Activated T-cell treated with anti-CD3 and anti-CD28 coated beads, Interleukin-2, amount 50 U/mL, for 4 hours (primary cell): Measurements from ENCODE around the gene NCKAP1. TPM values are rescaled to one million over a fixed set of nuclear protein-coding genes. Genes with fewer than 3 reads are reported as not detected.
"Not testable (repeated sequence)": the region's sequence is repeated elsewhere in the genome, so short reads cannot be mapped to it uniquely, and the experiment has no call there.

Experiments
- ATAC-seq, 2 donors: fragments of 200-7000 bp; cut with Tn5 transposase; one replicate each; pipeline ENCODE4 v1.10.0; 2021
- DNase-seq: peaks from one replicate; pipeline ENCODE4 v3.0.0-alpha.2; 2020
- H3K27me3 Mint-ChIP-seq: one replicate; pipeline ENCODE4 v1.8.0; 2021; ENCODE audit warnings: low read depth, mixed read lengths
- H3K36me3 Mint-ChIP-seq: one replicate; pipeline ENCODE4 v1.8.0; 2022; ENCODE audit warnings: mixed read lengths; ENCODE audit not compliant: insufficient read depth
- H3K4me1 Mint-ChIP-seq: one replicate; pipeline ENCODE4 v1.8.0; 2021; ENCODE audit warnings: low read depth, mixed read lengths
- H3K4me3 Mint-ChIP-seq: one replicate; pipeline ENCODE4 v1.8.0; 2021; ENCODE audit warnings: mild to moderate bottlenecking, moderate library complexity, mixed read lengths
- H3K9me3 Mint-ChIP-seq: one replicate; pipeline ENCODE4 v1.8.0; 2021; ENCODE audit warnings: mixed read lengths
- total RNA-seq, 3 donors: library from RNA; stranded (reverse); gene quantifications; one replicate each; pipeline ENCODE4 v1.2.1, GENCODE V29; 2021

NCKAP1 gene
- total RNA-seq, 3 donors from 2014 or later, result 8.2 to 13.0 (median 8.3) TPM

DNA sequence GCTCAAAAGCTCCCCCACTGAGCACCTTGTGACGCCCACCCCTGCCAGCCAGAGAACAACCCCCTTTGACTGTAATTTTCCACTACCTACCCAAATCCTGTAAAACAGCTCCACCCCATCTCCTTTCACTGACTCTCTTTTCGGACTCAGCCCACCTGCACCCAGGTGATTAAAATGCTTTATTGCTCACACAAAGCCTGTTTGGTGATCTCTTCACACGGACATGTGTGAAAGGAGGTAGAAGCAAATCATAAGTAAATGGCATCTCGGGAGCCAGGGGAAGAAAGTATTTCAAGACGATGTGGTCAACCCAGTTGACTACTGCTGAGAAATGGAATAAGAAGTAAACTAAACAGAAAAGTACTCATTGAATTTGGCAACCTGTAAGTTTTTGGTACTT, 11.2 kb upstream of the NCKAP1 start:
- DNase-seq, result no peak
- Mint-ChIP-seq H3K4me3 (no peak overlapping the region), H3K4me1 (no peaks in the 10 kb centered on the region), H3K9me3 (no peaks in the 10 kb centered on the region), H3K27me3 (peaks cover 31% of the 10 kb centered on the region), H3K36me3 (no peaks in the 10 kb centered on the region)
- ATAC-seq, result no peak

GRCh38 chr2:183047486-183048125, 9.3 kb upstream of the NCKAP1 start:
- peaks cover 37% of the 10 kb centered on the region for H3K27me3 Mint-ChIP-seq
- not testable (repeated sequence) for H3K4me1 Mint-ChIP-seq, DNase-seq, H3K9me3 Mint-ChIP-seq, H3K36me3 Mint-ChIP-seq, ATAC-seq, H3K4me3 Mint-ChIP-seq

- not testable (repeated sequence) for DNase-seq, H3K4me1 Mint-ChIP-seq, ATAC-seq, H3K36me3 Mint-ChIP-seq, H3K9me3 Mint-ChIP-seq, H3K4me3 Mint-ChIP-seq
- peaks cover 56% of the 10 kb centered on the region for H3K27me3 Mint-ChIP-seq
These were observed 5.3 kb upstream of the NCKAP1 start for GRCh38 chr2:183043580-183043979.

DNA sequence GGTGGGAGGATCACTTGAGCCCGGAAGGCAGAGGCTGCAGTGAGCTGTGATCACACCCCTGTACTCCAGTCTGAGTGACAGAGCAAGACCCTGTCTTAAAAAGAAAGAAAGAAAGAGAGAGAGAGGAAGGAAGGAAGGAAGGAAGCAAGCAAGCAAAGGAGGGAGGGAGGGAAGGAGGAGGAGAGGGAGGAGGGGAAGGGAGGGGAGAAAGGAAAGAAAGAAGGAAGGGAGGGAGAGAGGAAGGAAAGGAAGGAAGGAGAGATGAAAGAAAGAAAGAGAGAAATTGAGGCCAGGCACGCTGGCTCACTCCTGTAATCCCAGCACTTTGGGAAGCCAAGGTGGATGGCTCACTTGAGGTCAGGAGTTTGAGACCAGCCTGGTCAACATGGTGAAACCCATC, 2.3 kb upstream of the NCKAP1 start:
- H3K9me3 Mint-ChIP-seq, result no peaks in the 10 kb centered on the region
- no peaks in the 10 kb centered on the region for H3K36me3 Mint-ChIP-seq
- peaks cover 50% of the 10 kb centered on the region for H3K27me3 Mint-ChIP-seq
- no peak overlapping the region for H3K4me3 Mint-ChIP-seq
- H3K4me1 Mint-ChIP-seq, result peaks cover 25% of the 10 kb centered on the region
- DNase-seq (no peak), ATAC-seq (no peak)

DNA sequence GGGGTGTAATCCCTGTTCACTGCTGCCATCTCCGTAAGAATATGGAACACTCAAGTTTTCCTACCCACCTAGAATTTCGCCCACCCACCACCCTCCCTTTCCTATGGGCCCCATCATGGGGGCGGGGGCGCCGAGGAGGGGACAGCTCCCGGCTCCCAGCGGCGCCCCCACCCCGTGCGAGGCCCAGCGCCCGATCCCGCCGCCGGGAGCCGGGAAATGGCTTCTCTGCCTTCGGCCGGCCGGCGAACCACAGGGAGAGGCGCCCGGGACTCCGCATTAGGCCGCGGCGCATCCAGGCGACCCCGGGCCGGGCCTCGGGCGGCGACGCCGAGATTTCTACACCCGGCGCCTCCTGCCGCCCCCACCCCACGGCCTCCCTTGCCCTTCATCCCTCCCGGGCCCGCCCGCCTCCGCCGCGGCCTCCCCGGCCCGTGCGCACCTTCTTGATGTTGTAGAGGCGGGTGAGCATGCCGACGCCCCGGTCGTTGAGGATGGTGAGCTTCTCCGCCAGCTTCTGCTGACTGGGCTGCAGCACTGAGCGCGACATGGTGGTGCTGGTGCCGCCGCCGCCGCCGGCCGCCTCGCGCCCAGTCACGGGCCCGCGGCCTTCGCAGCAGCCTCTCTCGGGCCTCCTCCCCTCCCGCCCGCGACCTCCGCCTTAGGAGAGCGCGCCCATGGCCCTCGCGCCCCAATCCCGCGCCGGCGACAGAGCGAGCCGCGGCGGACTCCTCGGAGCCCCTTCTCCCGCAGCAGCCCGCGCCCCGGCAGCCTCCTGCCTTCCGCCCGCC, 510 bp downstream of the NCKAP1 start:
- H3K27me3 Mint-ChIP-seq, result peaks cover 46% of the 10 kb centered on the region
- no peaks in the 10 kb centered on the region for H3K36me3 Mint-ChIP-seq
- H3K4me3 Mint-ChIP-seq, result peak overlapping the region; percentile 83
- peaks cover 29% of the 10 kb centered on the region for H3K4me1 Mint-ChIP-seq
- H3K9me3 Mint-ChIP-seq, result no peaks in the 10 kb centered on the region
- DNase-seq, result peak; percentile 27
- ATAC-seq, result peak; percentile 66 to 73

- no peaks in the 10 kb centered on the region for H3K36me3 Mint-ChIP-seq
- peaks cover 29% of the 10 kb centered on the region for H3K4me1 Mint-ChIP-seq
- DNase-seq (no peak), ATAC-seq (no peak)
- H3K9me3 Mint-ChIP-seq, result no peaks in the 10 kb centered on the region
- peaks cover 45% of the 10 kb centered on the region for H3K27me3 Mint-ChIP-seq
- H3K4me3 Mint-ChIP-seq, result peak overlapping the region; percentile 80
These were observed 1.1 kb downstream of the NCKAP1 start for GRCh38 chr2:183037074-183037552.

DNA sequence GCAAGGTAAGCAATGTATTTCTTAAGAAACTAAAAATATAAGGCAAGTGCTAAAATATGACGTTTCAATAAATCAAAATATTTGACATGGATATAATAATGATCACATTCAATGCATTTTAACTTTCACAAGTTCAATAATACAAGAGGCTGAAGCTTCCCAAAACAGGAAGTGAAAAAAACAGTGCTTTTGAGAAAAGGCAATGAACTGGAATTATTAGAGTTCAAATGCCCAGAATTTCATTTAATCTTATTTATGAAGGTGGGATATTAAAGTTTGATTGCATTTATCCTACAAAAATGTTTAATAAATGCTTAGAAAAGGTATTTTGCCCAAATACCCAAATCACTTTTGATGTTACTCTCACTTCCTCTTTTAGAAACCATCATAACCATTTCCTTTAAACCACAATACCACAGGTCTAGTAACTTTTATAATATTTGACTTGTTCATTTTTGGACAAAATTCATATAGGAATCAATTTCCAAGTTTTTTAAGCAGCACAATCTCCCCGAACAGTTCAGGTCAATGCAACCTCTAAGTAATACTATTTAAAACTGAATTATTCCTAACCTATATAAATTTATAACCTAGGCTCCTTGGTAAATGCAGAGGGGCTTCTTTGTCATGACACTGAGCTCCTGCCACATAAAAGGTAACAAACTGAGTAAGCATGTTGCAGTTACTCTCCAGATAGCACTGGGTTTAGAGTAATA, 2.1 kb downstream of the NCKAP1 start:
- peak overlapping the region; percentile 80 for H3K4me3 Mint-ChIP-seq

DNA sequence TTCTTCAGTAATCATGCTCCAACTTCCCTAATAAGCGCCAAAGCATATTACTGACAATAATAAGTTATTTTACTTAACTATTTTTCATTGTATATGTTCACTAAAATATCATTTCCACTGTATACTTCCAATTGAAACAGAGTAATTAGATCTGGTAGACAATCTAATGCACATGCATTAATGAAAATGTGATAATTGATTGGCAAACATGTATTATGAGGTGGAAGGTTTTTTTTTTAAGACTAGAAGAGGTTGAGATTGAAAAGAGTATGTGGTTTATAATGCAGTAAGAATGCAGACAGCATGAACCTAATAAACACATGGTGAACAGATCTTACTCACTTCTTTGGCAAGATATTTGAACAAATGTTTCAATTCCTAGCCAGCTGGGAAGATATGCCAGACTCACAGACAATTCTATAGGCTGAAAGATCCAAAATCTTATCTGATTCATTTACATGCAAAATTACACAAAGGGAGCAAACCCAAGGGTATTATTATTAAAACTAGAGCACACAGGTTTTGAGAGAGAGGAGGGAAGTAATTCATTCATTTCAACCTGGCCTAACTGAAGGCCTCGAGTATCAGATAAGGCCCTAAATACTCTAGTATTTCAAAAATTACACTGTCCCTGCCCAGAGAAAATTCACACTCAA, 2.8 kb downstream of the NCKAP1 start:
- H3K36me3 Mint-ChIP-seq, result no peaks in the 10 kb centered on the region
- DNase-seq (no peak), ATAC-seq (no peak)
- no peak overlapping the region for H3K4me3 Mint-ChIP-seq
- peaks cover 29% of the 10 kb centered on the region for H3K4me1 Mint-ChIP-seq
- H3K9me3 Mint-ChIP-seq, result no peaks in the 10 kb centered on the region
- peaks cover 38% of the 10 kb centered on the region for H3K27me3 Mint-ChIP-seq

More for the DNA sequence above, 2.1 kb downstream of the NCKAP1 start:
- Mint-ChIP-seq H3K4me1 (peaks cover 29% of the 10 kb centered on the region), H3K9me3 (no peaks in the 10 kb centered on the region), H3K36me3 (no peaks in the 10 kb centered on the region), H3K27me3 (peaks cover 37% of the 10 kb centered on the region)
- no peak for DNase-seq
- no peak for ATAC-seq

DNA sequence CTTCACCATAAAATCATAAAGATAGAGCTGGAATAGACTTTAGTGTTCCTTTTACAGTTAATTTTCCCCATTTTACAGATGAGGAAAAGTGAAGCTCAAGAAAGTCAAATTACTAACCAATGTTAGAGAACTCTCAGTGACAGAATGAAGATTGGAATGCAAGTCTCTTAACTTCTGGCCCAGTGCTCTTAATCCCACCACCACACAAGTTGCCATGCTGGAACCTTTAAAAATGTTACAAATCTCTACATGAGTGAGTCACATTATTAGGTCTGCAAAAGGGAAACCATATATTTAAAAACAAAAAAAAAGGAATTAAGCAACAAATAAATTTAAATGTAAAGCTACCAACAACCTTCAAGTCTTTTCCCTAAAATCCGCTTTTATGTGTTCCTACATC, 3.5 kb downstream of the NCKAP1 start:
- Mint-ChIP-seq H3K9me3 (no peaks in the 10 kb centered on the region), H3K36me3 (no peaks in the 10 kb centered on the region), H3K4me1 (peaks cover 29% of the 10 kb centered on the region), H3K4me3 (no peak overlapping the region), H3K27me3 (peaks cover 41% of the 10 kb centered on the region)
- no peak for DNase-seq
- ATAC-seq, result no peak

- no peak for DNase-seq
- no peaks in the 10 kb centered on the region for H3K9me3 Mint-ChIP-seq
- H3K36me3 Mint-ChIP-seq, result no peaks in the 10 kb centered on the region
- peaks cover 42% of the 10 kb centered on the region for H3K27me3 Mint-ChIP-seq
- ATAC-seq, result no peak
- no peak overlapping the region for H3K4me3 Mint-ChIP-seq
- peaks cover 24% of the 10 kb centered on the region for H3K4me1 Mint-ChIP-seq
These were observed 4.3 kb downstream of the NCKAP1 start for GRCh38 chr2:183033951-183034350.

- H3K27me3 Mint-ChIP-seq, result peaks cover 40% of the 10 kb centered on the region
- no peak for ATAC-seq
These were observed 6.1 kb downstream of the NCKAP1 start for GRCh38 chr2:183031911-183032794.

GRCh38 chr2:183029219-183029618, 9.0 kb downstream of the NCKAP1 start:
- ATAC-seq, result no peak
- Mint-ChIP-seq H3K4me3 (no peak overlapping the region), H3K4me1 (no peaks in the 10 kb centered on the region), H3K9me3 (no peaks in the 10 kb centered on the region), H3K36me3 (no peaks in the 10 kb centered on the region), H3K27me3 (peaks cover 35% of the 10 kb centered on the region)
- DNase-seq, result no peak

More at GRCh38 chr2:183031911-183032794, 6.1 kb downstream of the NCKAP1 start:
- peaks cover 18% of the 10 kb centered on the region for H3K4me1 Mint-ChIP-seq
- H3K9me3 Mint-ChIP-seq, result no peaks in the 10 kb centered on the region
- no peaks in the 10 kb centered on the region for H3K36me3 Mint-ChIP-seq
- DNase-seq, result no peak
- no peak overlapping the region for H3K4me3 Mint-ChIP-seq

DNA sequence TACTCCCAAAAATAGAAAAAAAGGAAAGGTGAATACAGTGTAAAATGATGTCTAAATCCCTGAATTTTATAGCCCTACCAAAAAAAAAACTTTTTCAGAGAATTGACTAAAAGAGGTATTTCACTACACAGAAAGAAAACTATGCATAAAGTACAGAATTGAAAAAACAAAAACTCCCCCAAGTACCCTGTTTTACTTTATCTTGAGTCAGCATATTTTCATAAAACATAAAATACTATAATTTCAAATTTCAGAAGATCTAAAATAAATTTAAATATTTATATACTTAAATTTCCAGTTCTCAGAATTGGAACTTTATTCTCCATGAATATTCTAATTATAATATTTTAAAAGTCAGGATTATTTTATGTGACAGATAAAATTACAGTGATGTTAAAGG, 10.1 kb downstream of the NCKAP1 start:
- peaks cover 28% of the 10 kb centered on the region for H3K27me3 Mint-ChIP-seq
- no peaks in the 10 kb centered on the region for H3K9me3 Mint-ChIP-seq

More for the DNA sequence above, 10.1 kb downstream of the NCKAP1 start:
- Mint-ChIP-seq H3K36me3 (peaks cover 1% of the 10 kb centered on the region), H3K4me1 (no peaks in the 10 kb centered on the region), H3K4me3 (no peak overlapping the region)
- DNase-seq, result no peak
- ATAC-seq, result no peak
